ENCODE data around the gene LHX4. TPM values are rescaled to one million over a fixed set of nuclear protein-coding genes. Genes with fewer than 3 reads are reported as not detected.

LHX4 gene
- polyA plus RNA-seq, 5 donors: 3.1 to 5.1 (median 4.1) TPM

GRCh38 chr1:180295999-180296398, 65.9 kb downstream of the LHX4 start:
- no peak for DNase-seq

GRCh38 chr1:180299479-180300221, 69.6 kb downstream of the LHX4 start:
- DNase-seq: no peak

DNA sequence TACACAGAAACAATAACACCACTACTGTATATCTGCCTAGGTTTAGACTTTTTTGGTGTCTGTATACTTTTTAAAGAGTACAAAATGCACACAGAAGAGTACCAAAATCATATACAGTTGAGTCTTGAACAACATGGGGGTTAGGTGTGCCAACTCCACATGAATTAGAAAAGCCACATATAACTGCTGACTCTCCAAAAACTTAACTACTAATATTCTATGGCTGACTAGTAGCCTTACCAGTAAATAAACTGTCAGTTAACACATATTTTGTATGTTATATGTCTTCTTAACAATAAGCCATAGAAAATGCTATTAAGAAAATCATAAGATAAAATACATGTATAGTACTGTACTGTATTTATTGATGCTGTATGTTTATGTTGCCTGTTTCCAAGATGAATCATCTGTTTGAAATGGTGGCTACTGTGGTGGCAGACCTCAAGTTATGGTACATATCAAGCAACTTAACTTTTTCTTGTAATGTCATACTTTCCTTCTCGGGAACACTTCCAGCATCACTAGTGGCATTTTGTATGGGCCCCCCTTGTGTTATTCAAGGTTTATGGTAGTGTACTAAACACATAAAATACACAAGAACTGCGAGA, 71.2 kb downstream of the LHX4 start:
- DNase-seq: no peak

GRCh38 chr1:180309338-180309737, 79.3 kb downstream of the LHX4 start:
- DNase-seq: no peak

DNA sequence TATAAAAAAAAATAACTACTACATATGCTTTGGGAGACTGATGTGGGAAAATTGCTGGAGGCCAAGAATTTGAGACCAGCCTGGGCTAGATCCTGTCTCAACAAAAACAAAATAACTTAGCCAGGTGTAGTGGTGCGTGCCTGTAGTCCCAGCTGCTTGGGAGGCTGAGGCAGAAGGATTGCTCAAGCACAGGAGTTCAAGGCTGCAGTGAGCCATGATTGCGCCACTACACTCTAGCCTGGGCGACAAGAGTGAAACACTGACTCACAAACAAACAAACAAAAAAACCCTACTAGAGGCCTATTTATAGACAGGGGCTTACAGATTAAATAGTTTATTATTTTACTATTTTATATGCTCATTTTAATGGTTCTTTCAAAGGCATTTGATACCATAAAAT, 80.0 kb downstream of the LHX4 start:
- no peak for DNase-seq

GRCh38 chr1:180311011-180311730, 81.1 kb downstream of the LHX4 start:
- no peak for DNase-seq

- DNase-seq: no peak
Observed at GRCh38 chr1:180312926-180313325, 82.9 kb downstream of the LHX4 start.

DNA sequence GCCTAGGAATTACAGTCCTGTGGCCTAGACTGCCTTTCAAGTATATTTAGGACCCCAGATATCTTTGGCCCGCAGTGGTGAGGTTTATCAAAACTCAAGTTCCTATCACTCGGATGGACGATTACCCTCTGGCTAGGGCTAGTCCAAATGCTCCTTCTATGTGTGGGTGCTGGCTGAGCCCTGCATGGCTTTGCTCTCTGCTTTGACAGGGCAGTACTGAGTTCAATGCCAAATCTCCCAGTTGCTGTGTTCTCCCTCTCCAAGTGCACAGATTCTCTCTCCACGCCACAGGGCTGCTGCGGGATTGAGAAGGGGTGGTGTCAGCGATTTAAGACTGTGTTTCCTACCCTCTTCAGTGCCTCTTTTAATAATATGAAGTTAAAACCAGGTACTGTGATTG, 97.0 kb downstream of the LHX4 start:
- no peak for DNase-seq

Other genes with a start within 250 kb of the LHX4 start
- gene QSOX1, start 75.4 kb upstream of the LHX4 start, polyA plus RNA-seq (ENCODE audit: insufficient read depth in 1 of 5, insufficient read length in 5 of 5, low replicate concordance in 1 of 5): 100 to 1,000 TPM; 123 to 207 (median 160) TPM

All from right lung (tissue), 5 donors.